Nucleus accumbens (tissue), 56 donors: ENCODE measurements around the gene LAMA3.
A peak's percentile ranks its signal among the peaks of the same experiment; 100 is the strongest.

Source experiments
- DNase-seq, 56 donors: peaks; one replicate each; lab custom pipeline; 2025; lab: John Stamatoyannopoulos, UW

The LAMA3 gene

GRCh38 chr18:23758281-23758680 lies 69.0 kb downstream of the LAMA3 start:
- no peak for DNase-seq

GRCh38 chr18:23761941-23762340 lies 72.7 kb downstream of the LAMA3 start:
- DNase-seq = no peak

GRCh38 chr18:23763343-23763742 lies 74.1 kb downstream of the LAMA3 start:
- DNase-seq = no peak

GRCh38 chr18:23765931-23766330 lies 76.7 kb downstream of the LAMA3 start:
- no peak for DNase-seq

- no peak for DNase-seq
These were observed 83.2 kb downstream of the LAMA3 start for GRCh38 chr18:23772327-23773024.

- DNase-seq = no peak
These were observed 87.1 kb downstream of the LAMA3 start for GRCh38 chr18:23776306-23776705.

GRCh38 chr18:23778828-23779227 lies 89.6 kb downstream of the LAMA3 start:
- no peak for DNase-seq

- no peak for DNase-seq
These were observed 90.5 kb downstream of the LAMA3 start for GRCh38 chr18:23779696-23780303.

GRCh38 chr18:23784832-23785245 lies 95.6 kb downstream of the LAMA3 start:
- no peak for DNase-seq

- no peak for DNase-seq
These were observed 103.8 kb downstream of the LAMA3 start for GRCh38 chr18:23793051-23793450.

GRCh38 chr18:23793985-23794867 lies 105.0 kb downstream of the LAMA3 start:
- peak in 26 of 56 donors; percentile 1 to 72 (median 17) for DNase-seq

- no peak for DNase-seq
These were observed 109.0 kb downstream of the LAMA3 start for GRCh38 chr18:23798249-23798648.

GRCh38 chr18:23798824-23799223 lies 109.6 kb downstream of the LAMA3 start:
- DNase-seq = no peak

GRCh38 chr18:23799540-23799939 lies 110.3 kb downstream of the LAMA3 start:
- no peak for DNase-seq

GRCh38 chr18:23800902-23801301 lies 111.6 kb downstream of the LAMA3 start:
- no peak for DNase-seq

- DNase-seq = no peak
These were observed 113.6 kb downstream of the LAMA3 start for GRCh38 chr18:23802817-23803216.

- DNase-seq = no peak
These were observed 114.5 kb downstream of the LAMA3 start for GRCh38 chr18:23803755-23804154.

- no peak for DNase-seq
These were observed 116.6 kb downstream of the LAMA3 start for GRCh38 chr18:23805898-23806297.

- DNase-seq = peak in 2 of 56 donors; percentile 1 to 6
These were observed 120.2 kb downstream of the LAMA3 start for GRCh38 chr18:23809415-23809814.

- DNase-seq = no peak
These were observed 121.1 kb downstream of the LAMA3 start for GRCh38 chr18:23810396-23810795.

- DNase-seq = no peak
These were observed 121.9 kb downstream of the LAMA3 start for GRCh38 chr18:23811176-23811575.
